ENCODE results near the gene MAX. TPM values are rescaled to one million over a fixed set of nuclear protein-coding genes. Genes with fewer than 3 reads are reported as not detected.

Gene MAX
- total and polyA plus RNA-seq, 2 experiments from 2014 or later = 25.0 to 27.7 TPM

DNA sequence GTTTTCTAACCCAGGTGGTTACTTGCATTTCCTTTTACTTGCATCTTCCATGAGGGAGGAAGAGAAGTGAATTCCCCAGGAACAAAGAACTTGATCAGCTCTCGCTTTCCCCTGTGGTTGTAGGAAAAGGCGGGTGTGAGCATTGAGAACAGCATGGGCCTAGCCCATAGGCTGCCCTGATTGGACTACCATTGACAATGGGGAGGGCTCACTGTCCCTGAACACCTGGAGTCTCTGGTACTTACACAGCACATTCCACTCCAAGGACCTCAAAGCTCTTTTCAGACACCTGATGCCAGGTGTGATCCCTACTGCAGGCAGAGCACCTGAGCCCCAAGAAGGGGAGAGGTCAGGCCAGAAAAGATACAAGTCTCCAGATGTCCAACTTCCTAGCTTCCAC is 25.0 kb downstream of the MAX start (continued):
- TF ChIP-seq STAT1 (IDR thresholded peaks at IDR 0.05; ENCODE audit: unreplicated experiment) = no peak

- H3K27me3 ChIP-seq (ENCODE audit: insufficient read depth) = no peaks in the 10 kb centered on the region
- H3K9me3 Mint-ChIP-seq = no peaks in the 10 kb centered on the region
- H3K27ac Mint-ChIP-seq = no peak overlapping the region
- no peaks in the 10 kb centered on the region; the same call in 1 of the 2 replicates for H4K20me1 ChIP-seq (replicated peaks; ENCODE audit: insufficient read depth)
- no peak overlapping the region for H2AFZ ChIP-seq
- H3K36me3 Mint-ChIP-seq (ENCODE audit: low read depth) = peaks cover 32% of the 10 kb centered on the region
- H3K4me3 Mint-ChIP-seq = no peak overlapping the region
- H3K27me3 Mint-ChIP-seq (ENCODE audit: insufficient read depth, low read depth, poor library complexity) = no peaks in the 10 kb centered on the region
- no peak overlapping the region for H3K4me2 ChIP-seq
- peaks cover 5% of the 10 kb centered on the region; the same call in 1 of the 2 replicates for H3K79me2 ChIP-seq (replicated peaks; ENCODE audit: insufficient read depth)
- DNase-seq (ENCODE audit: low spot score) (no peak), ATAC-seq (no peak)
- no peak overlapping the region for H3K27ac ChIP-seq (ENCODE audit: low read depth)
- H3F3A ChIP-seq (replicated peaks; ENCODE audit: low read depth) = no peaks in the 10 kb centered on the region
- H3K4me1 ChIP-seq (ENCODE audit: insufficient read depth) = no peaks in the 10 kb centered on the region
- no peaks in the 10 kb centered on the region for H3K9me2 ChIP-seq (ENCODE audit: insufficient read depth)
- no peaks in the 10 kb centered on the region; the same call in 2 of the 3 replicates for H3K4me1 Mint-ChIP-seq
- no peaks in the 10 kb centered on the region for H3K36me3 ChIP-seq (ENCODE audit: insufficient read depth)
- no peak overlapping the region for H3K4me3 ChIP-seq
- TF ChIP-seq ZNF331 (CRISPR knock-in tag; IDR thresholded peaks at IDR 0.05; ENCODE audit: low read depth) (no peak), EZH2 (IDR thresholded peaks at IDR 0.05; ENCODE audit: low read depth, unreplicated experiment) (no peak), NANOG (IDR thresholded peaks at IDR 0.05; ENCODE audit: borderline replicate concordance) (no peak), POLR2AphosphoS5 (IDR thresholded peaks at IDR 0.05; ENCODE audit: low read depth) (no peak), ETS1 (IDR thresholded peaks at IDR 0.05) (no peak), STAT1 (IDR thresholded peaks at IDR 0.05; ENCODE audit: unreplicated experiment) (no peak), JUNB (IDR thresholded peaks at IDR 0.05; ENCODE audit: unreplicated experiment) (no peak), REST (IDR thresholded peaks at IDR 0.05; ENCODE audit: unreplicated experiment) (no peak), CREB1 (CRISPR knock-in tag; IDR thresholded peaks at IDR 0.05; ENCODE audit: low read depth) (no peak), ZNF114 (CRISPR knock-in tag; IDR thresholded peaks at IDR 0.05) (no peak)
- TF ChIP-seq, protein P1, sequence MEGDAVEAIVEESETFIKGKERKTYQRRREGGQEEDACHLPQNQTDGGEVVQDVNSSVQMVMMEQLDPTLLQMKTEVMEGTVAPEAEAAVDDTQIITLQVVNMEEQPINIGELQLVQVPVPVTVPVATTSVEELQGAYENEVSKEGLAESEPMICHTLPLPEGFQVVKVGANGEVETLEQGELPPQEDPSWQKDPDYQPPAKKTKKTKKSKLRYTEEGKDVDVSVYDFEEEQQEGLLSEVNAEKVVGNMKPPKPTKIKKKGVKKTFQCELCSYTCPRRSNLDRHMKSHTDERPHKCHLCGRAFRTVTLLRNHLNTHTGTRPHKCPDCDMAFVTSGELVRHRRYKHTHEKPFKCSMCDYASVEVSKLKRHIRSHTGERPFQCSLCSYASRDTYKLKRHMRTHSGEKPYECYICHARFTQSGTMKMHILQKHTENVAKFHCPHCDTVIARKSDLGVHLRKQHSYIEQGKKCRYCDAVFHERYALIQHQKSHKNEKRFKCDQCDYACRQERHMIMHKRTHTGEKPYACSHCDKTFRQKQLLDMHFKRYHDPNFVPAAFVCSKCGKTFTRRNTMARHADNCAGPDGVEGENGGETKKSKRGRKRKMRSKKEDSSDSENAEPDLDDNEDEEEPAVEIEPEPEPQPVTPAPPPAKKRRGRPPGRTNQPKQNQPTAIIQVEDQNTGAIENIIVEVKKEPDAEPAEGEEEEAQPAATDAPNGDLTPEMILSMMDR (conservative IDR thresholded peaks at IDR 0.05; ENCODE audit: low read depth in 2 of 2) = no peak
- TF ChIP-seq, protein P2, sequence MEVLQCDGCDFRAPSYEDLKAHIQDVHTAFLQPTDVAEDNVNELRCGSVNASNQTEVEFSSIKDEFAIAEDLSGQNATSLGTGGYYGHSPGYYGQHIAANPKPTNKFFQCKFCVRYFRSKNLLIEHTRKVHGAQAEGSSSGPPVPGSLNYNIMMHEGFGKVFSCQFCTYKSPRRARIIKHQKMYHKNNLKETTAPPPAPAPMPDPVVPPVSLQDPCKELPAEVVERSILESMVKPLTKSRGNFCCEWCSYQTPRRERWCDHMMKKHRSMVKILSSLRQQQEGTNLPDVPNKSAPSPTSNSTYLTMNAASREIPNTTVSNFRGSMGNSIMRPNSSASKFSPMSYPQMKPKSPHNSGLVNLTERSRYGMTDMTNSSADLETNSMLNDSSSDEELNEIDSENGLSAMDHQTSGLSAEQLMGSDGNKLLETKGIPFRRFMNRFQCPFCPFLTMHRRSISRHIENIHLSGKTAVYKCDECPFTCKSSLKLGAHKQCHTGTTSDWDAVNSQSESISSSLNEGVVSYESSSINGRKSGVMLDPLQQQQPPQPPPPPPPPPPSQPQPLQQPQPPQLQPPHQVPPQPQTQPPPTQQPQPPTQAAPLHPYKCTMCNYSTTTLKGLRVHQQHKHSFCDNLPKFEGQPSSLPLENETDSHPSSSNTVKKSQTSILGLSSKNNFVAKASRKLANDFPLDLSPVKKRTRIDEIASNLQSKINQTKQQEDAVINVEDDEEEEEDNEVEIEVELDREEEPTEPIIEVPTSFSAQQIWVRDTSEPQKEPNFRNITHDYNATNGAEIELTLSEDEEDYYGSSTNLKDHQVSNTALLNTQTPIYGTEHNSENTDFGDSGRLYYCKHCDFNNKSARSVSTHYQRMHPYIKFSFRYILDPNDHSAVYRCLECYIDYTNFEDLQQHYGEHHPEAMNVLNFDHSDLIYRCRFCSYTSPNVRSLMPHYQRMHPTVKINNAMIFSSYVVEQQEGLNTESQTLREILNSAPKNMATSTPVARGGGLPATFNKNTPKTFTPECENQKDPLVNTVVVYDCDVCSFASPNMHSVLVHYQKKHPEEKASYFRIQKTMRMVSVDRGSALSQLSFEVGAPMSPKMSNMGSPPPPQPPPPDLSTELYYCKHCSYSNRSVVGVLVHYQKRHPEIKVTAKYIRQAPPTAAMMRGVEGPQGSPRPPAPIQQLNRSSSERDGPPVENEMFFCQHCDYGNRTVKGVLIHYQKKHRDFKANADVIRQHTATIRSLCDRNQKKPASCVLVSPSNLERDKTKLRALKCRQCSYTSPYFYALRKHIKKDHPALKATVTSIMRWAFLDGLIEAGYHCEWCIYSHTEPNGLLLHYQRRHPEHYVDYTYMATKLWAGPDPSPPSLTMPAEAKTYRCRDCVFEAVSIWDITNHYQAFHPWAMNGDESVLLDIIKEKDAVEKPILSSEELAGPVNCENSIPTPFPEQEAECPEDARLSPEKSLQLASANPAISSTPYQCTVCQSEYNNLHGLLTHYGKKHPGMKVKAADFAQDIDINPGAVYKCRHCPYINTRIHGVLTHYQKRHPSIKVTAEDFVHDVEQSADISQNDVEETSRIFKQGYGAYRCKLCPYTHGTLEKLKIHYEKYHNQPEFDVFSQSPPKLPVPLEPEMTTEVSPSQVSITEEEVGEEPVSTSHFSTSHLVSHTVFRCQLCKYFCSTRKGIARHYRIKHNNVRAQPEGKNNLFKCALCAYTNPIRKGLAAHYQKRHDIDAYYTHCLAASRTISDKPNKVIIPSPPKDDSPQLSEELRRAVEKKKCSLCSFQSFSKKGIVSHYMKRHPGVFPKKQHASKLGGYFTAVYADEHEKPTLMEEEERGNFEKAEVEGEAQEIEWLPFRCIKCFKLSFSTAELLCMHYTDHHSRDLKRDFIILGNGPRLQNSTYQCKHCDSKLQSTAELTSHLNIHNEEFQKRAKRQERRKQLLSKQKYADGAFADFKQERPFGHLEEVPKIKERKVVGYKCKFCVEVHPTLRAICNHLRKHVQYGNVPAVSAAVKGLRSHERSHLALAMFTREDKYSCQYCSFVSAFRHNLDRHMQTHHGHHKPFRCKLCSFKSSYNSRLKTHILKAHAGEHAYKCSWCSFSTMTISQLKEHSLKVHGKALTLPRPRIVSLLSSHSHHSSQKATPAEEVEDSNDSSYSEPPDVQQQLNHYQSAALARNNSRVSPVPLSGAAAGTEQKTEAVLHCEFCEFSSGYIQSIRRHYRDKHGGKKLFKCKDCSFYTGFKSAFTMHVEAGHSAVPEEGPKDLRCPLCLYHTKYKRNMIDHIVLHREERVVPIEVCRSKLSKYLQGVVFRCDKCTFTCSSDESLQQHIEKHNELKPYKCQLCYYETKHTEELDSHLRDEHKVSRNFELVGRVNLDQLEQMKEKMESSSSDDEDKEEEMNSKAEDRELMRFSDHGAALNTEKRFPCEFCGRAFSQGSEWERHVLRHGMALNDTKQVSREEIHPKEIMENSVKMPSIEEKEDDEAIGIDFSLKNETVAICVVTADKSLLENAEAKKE (CRISPR knock-in tag; IDR thresholded peaks at IDR 0.05) = no peak
These were observed 26.5 kb downstream of the MAX start for GRCh38 chr14:65075628-65076325.

Measured in GM23338 (cell line).